HPDE6-E6E7 (cell line): ENCODE data around the gene THOC7.

Experiments
- DNase-seq: peaks from one replicate; pipeline ENCODE4 v3.0.0; 2011; ENCODE audit warnings: missing footprints; ENCODE audit errors: extremely low spot score

Gene THOC7

DNA sequence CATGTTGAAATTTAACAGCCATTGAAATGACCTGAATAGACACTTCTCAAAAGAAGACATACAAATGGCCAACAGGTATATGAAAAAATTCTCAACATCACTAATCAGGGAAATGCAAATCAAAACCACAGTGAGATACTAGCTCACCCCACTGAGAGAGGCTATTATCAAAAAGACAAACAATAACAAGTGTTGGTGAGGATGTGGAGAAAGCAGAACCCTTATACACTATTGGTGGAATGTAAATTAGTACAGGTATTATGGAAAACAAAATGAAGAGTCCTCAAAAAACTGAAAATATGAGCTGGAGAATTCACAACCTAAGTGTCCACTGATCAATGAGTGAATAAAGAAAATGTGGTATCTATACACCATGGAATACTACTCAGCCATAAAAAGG lies 21.5 kb downstream of the THOC7 start:
- no peak for DNase-seq

DNA sequence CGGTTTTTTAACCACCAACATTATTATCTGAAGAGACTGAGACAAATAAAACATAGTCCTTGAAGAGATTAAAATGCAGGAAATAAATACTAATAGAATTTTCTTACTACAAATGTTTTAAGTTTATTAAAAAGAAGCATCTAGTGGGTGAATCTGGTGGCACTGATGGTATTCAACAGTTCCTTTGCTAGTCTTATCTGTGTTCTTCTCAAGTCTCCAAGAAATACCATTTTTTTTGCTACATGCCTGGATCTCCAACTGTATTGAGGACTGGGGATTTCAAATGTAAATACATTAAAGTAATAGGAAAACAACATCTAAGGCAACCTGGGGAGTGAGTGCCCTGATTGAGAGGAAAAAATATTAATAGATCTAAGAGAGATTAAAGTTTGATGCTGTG lies 21.9 kb downstream of the THOC7 start:
- DNase-seq: no peak

DNA sequence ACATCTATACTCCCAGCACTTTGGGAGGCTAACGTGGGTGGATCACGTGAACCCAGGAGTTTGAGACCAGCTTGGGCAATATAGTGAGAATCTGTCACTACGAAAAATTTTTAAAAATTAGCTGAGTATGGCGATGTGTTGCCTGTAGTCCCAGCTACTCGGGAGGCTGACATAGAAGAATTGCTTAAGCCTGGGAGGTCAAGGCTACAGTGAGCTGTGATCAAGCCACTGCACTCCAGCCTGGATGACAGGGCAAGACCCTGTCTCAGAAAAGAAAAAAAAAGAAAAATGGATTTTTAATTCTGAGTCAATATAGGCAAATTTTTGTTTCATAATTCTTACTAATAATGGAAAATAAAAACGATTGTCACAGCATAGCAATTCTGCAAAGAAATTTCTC lies 31.2 kb downstream of the THOC7 start:
- DNase-seq: no peak

DNA sequence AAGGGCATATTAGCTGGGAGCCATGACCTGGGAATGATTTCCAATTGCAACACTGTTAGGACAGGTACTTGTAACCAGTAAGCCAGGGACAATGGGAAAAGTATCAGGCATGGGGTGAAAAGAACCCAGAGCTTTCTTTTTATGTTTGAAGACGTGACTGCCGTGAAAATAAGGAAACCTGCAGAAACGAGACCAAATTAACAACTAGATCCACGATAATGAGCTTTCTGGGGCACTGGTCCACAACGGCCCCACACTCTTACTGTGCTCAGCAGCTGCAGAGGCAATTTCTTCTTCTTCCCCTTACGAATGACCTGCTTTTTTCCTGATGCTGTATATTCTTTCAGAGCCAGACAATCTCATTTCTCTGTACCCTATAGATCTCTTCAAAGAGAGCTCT lies 33.1 kb downstream of the THOC7 start:
- no peak for DNase-seq

DNA sequence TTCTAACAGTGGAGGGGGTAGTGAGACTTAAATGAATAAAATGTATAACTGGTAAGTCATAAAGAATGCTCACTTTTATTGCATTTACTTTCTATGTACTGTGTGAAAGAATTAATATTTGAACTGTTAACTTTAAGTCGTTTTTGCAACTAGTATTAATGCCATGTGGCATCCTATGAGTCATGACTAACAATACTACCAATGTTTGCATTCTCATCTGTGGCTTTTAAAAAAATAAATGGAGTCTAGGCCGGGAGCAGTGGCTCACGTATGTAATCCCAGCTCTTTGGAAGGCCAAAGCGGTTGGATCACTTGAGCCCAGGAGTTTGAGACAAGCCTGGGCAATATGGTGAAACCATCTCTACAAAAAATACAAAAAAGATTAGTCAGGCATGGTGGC lies 39.3 kb downstream of the THOC7 start:
- DNase-seq: peak; percentile 6

DNA sequence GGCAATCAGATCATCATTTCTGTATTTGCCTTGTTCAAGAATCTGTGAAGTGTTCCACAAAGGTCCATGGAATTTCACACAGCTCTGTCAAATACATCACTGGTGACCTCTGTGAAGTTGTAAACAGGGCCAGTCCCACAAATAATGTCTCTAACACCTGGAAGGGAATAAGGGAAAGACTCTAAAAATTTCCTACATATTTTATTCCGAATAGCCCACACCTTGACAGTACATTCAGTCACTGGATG lies 44.5 kb downstream of the THOC7 start, which contains the start of gene C3orf49:
Gene C3orf49 (plus strand): TSS at position 149 of the 248 bp plus-strand sequence. CDS start 173 bp downstream, outside the sequence.
- DNase-seq: no peak

DNA sequence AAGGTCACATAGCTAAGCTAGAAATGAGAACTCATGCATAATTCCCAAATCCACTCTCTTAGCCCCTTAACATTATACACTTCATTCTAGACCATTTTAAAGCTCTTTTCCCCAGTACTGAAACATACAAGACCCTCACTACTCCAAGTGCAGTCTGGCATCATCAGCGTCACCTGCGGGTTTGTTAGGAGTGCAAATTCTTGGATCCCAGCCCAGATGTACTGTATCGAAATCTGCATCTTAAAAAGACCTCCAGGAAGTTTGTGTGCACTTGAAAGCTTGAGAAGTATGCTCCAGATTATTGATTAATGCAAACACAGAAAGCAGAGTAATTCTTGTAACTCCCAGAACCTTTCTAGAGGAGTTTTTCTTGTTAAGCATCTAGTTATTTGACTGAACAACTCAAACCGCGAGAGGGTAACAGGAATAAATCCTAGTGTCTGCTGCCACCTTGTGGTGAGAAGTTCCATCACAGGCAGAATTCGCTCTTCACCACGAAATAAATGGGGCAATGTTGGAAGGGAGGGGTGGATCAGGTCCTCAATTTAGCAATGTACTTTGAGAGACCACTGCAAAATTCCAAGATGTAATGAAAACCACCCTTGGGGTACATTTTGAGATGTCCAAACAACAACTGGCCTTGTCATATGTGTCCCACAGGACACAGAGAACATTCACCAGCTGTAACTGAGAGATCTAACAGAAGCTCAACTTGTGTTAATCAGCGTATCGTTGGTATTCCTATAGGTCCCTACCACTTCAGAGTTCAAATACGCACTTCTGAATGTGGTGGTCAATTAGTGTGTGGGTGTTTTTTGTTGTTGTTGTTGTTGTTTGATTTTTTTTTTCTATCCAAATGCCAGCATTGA lies 45.1 kb downstream of the THOC7 start:
- DNase-seq: no peak

DNA sequence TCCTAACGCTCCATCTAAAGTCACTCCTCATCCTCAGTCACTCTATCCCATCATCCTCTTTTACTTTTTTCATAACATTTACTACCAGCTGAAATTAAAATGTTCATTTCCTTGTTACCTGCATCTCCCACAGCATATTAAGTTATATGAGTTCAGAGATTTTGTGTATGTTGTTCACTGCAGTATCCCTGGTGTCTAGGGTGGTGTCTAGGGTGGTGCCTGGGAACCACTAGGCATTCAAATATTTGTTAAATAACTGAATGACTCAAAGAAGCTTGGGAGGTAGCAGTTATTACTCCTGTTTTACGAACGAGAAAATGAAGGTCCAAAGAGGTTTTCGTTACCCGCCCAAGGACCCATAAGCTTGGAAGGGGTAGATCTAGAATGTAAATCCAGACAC lies 46.4 kb downstream of the THOC7 start:
- no peak for DNase-seq

DNA sequence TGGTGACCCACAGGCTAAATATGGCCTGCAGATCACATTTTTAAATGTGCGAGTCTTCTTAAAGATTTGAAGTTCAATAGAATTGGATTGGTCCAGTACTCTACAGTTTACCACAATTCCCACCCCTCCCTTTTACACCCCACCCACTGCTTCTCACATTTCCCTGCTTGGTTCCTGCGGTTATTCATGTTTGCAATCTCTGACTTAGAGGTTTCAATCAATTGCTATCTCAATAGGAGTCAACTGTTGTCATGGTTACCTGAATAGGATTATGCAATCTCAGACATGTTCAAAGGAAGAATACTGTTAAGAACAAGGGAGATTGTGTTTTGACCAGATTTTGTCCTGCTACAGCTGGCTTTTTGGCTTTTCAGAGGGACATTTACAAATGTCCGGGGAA lies 49.4 kb downstream of the THOC7 start:
- DNase-seq: no peak

DNA sequence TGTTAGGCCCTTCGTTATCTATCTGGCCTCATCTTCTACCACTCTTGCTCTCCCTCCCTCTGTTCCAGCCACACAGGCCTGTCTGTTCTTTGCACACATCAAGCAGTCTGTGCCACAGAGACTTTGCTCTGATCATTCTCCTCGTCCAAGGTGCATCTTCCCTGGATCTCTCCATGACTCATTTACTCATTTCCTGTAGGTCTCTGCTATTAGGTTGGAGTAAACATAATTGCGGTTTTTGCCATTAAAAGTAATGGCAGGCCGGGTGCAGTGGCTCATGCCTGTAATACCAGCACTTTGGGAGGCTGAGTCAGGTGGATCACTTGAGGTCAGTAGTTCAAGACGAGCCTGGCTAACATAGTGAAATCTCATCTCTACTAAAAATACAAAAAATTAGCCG lies 54.0 kb downstream of the THOC7 start:
- peak; percentile 25 for DNase-seq

DNA sequence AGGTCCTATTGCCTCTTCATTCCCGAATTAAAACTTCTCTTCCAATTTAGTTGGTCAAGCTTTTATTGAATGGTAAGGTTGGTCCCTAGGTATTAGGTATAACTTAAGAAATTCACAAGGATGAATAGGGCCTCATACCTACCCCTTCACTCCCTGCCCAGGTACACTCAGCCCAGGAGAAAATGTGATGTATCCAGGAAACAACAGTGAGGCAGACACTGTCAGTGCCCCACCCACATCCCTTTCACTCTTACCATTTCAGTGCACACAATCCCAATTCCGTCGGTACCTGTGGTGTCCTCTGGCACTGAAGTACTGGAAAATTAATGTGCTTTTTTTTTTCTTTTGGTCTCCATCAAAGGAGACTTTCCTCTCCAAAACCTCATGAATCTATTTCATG lies 55.0 kb downstream of the THOC7 start:
- no peak for DNase-seq

DNA sequence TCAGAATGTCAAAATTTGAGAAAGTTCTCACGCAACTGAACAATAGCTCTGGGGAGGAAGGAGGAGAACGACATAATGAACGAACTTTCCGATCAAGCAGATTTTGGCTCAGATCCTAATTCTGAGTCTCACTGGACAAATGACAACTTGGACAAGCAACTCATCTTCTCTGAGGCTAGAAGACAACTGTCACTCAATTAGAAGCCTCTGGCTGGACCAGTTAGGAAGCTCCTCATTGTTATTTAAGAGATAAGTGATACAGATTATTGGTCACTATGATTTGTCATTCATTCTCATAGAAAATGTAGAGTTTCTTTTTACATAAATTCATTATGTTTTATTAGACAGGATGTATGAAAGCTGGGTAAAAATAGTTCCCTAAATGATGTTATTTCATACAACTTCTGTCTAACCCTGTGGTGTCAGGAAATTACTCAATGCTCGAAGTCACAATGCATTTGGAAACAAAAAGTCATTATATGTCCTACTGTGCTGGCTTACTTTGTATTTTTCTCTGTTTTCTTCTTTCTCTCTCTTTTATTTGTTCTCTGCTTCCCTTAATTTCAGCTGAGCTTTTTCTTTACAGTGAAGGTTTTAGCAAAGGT lies 55.5 kb downstream of the THOC7 start:
- DNase-seq: no peak

DNA sequence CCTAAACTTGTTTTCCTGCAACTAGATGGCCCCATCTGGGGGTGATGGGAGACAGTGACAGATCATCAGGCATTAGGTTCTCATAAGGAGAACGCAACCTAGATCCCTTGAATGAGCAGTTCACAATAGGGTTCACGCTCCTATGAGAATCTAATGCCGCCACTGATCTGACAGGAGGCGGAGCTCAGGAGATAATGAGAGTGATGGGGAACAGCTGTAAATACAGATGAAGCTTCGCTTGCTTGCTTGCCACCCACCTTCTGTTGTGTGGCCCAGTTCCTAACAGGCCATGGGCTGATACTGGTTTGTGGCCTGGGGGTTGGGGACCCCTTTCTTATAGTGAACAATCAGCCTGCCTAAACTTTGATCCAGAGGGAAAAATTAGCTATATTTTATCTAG lies 59.7 kb downstream of the THOC7 start:
- DNase-seq: no peak

DNA sequence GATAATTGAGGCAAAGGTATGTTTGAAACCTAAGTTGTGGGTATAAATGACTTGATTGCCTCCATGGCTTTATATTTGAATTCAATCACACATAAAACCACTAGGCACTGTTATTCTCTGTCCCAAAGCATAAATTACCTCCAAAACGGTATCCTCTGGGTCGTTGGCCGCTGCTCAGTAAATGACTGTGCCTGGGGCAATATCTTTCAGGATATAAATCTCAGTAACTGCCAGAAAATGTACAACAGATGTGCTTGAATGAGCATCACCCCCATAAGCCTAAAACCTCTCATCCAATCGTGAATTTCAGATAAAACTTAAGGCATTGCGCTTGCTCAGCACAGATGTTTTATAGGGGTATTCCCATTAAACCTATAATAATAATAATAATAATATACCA lies 63.5 kb downstream of the THOC7 start:
- DNase-seq: no peak

DNA sequence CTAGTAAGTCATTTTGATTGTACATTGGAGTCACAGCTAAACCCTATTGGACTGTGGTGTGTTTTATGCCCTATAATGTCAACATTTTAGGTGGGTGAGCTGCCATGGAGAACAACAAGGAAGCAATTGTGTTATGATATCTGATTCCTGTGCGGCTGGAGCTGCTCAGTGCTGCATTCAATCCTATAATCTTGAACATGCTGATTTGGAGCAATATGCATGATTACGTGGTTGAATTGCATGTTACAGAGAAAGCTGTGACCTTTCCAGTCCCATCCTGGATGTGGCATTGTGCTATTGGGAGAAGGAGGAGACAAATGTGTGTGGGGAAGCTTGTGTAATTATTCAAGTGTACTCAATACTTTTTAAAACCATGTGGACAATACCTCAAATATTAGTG lies 64.7 kb downstream of the THOC7 start:
- no peak for DNase-seq

DNA sequence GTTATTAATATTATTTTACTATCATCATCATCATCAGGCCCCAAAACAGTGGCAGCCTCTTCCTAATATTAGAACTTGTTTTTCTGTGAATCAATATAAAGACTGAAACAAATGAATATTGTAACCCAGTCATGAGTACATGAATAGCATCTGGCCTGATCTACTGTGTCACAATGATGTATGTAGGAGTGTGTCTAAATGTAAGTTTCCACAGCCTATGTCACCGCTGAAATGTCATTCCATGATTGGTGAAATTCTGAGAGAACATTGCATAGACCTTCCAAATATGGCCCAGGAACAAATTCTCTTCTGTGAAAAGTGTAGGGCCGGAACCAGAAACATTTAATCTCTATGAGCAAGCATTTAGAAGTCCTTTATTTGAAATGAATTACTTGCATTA lies 65.1 kb downstream of the THOC7 start:
- DNase-seq: no peak

DNA sequence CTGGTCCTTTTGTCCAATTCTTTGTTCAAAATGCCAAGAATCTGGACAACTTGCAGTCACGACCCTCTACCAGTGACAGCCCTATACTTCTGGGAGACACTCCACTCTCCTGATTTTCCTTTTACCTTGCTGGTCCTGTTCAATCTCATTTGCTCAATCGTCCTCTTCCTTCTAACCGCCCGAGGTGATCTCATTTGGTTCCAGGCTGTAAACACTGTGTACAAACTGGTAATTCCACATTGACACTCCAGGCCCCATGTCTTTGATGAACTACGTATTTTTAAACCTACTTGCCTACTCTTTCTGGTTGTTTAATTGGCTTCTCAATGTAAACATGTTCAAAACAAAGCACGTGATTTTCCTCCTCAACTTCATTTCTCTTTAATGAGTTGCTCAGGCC lies 68.2 kb downstream of the THOC7 start:
- DNase-seq: no peak

DNA sequence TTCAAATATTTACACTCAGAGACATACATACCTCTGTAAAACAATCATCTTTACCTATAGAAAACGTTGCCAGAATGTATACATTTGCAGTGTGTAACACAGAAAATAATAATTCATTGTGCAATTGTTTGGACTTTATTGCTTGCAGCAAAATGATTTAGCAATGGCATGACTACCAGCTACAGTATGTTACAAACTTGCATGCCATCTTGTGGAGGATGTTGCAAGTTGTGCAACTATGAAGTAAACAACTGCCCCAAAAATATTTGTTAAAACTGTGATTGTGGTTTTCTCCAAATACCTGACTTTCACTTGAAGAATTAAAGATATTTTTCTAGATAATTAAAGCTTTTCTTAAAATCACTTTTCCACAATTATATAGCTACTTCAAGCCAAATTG lies 71.6 kb downstream of the THOC7 start:
- peak; percentile 6 for DNase-seq
